Parathyroid adenoma (tissue), 2 donors: ENCODE measurements around the gene KATNIP.

Experiments used
- H2AFZ ChIP-seq: fragments of 300-600 bp; sonication (generic); one replicate; pipeline ENCODE4 v1.7.0; 2017; ENCODE audit warnings: antibody characterized with exemption, mild to moderate bottlenecking
- H3K27ac ChIP-seq: fragments of 300-600 bp; sonication (generic); one replicate; pipeline ENCODE4 v1.7.0; 2017
- H3K27me3 ChIP-seq: fragments of 300-600 bp; sonication (generic); one replicate; pipeline ENCODE4 v1.7.0; 2017; ENCODE audit warnings: low read length; ENCODE audit not compliant: control insufficient read depth, insufficient read depth
- H3K36me3 ChIP-seq: fragments of 300-600 bp; sonication (generic); one replicate; pipeline ENCODE4 v1.7.0; 2017; ENCODE audit warnings: low read length; ENCODE audit not compliant: control insufficient read depth, insufficient read depth
- H3K4me1 ChIP-seq: fragments of 300-600 bp; sonication (generic); one replicate; pipeline ENCODE4 v1.7.0; 2017; ENCODE audit warnings: control low read depth
- H3K4me2 ChIP-seq: fragments of 300-600 bp; sonication (generic); one replicate; pipeline ENCODE4 v1.7.0; 2017; ENCODE audit warnings: low read length
- H3K4me3 ChIP-seq: fragments of 300-600 bp; sonication (generic); one replicate; pipeline ENCODE4 v1.7.0; 2017; ENCODE audit warnings: low read depth, low read length
- H3K79me2 ChIP-seq: fragments of 300-600 bp; sonication (generic); one replicate; pipeline ENCODE4 v1.7.0; 2017; ENCODE audit warnings: control low read depth
- H3K9ac ChIP-seq: fragments of 300-600 bp; sonication (generic); one replicate; pipeline ENCODE4 v1.7.0; 2017; ENCODE audit warnings: mild to moderate bottlenecking
- H3K9me3 ChIP-seq: fragments of 300-600 bp; sonication (generic); one replicate; pipeline ENCODE4 v1.7.0; 2017; ENCODE audit warnings: low read length; ENCODE audit not compliant: control insufficient read depth
- TF ChIP-seq, protein P1 (sequence below): fragments of 300-600 bp; sonication (generic); IDR thresholded peaks from one replicate; pipeline ENCODE4 v1.7.0; 2017; ENCODE audit warnings: antibody characterized with exemption, mild to moderate bottlenecking
- donor health status: primary hyperparathyroidism.

KATNIP gene

DNA sequence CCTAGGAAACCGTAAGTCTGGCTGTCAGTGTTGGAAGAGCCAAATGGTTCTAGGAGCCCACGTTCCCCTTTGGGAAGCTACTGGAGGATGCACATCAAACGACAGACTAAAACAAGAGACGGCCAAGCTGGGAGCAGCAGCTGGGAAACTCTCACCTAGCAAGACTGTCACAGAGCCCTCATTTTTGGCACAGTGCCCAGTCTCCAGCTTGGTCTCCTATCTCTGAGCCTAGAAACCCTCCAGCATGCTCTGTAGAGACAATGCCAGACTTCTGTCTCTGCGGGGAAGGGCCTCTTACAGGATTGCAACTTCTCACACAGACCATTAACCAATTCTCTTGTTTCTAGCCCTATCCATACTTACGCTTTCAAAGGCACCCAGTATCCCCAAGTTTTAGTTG lies 23.8 kb upstream of the KATNIP start:
- no peak overlapping the region for H3K9ac ChIP-seq
- no peaks in the 10 kb centered on the region for H3K36me3 ChIP-seq
- H3K27ac ChIP-seq = no peak overlapping the region
- H3K4me3 ChIP-seq = no peak overlapping the region
- TF ChIP-seq, protein P1, sequence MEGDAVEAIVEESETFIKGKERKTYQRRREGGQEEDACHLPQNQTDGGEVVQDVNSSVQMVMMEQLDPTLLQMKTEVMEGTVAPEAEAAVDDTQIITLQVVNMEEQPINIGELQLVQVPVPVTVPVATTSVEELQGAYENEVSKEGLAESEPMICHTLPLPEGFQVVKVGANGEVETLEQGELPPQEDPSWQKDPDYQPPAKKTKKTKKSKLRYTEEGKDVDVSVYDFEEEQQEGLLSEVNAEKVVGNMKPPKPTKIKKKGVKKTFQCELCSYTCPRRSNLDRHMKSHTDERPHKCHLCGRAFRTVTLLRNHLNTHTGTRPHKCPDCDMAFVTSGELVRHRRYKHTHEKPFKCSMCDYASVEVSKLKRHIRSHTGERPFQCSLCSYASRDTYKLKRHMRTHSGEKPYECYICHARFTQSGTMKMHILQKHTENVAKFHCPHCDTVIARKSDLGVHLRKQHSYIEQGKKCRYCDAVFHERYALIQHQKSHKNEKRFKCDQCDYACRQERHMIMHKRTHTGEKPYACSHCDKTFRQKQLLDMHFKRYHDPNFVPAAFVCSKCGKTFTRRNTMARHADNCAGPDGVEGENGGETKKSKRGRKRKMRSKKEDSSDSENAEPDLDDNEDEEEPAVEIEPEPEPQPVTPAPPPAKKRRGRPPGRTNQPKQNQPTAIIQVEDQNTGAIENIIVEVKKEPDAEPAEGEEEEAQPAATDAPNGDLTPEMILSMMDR = no peak
- no peak overlapping the region for H3K4me2 ChIP-seq
- no peaks in the 10 kb centered on the region for H3K9me3 ChIP-seq
- H3K79me2 ChIP-seq = peaks cover 6% of the 10 kb centered on the region
- no peaks in the 10 kb centered on the region for H3K4me1 ChIP-seq
- H2AFZ ChIP-seq = no peak overlapping the region
- H3K27me3 ChIP-seq = no peaks in the 10 kb centered on the region

DNA sequence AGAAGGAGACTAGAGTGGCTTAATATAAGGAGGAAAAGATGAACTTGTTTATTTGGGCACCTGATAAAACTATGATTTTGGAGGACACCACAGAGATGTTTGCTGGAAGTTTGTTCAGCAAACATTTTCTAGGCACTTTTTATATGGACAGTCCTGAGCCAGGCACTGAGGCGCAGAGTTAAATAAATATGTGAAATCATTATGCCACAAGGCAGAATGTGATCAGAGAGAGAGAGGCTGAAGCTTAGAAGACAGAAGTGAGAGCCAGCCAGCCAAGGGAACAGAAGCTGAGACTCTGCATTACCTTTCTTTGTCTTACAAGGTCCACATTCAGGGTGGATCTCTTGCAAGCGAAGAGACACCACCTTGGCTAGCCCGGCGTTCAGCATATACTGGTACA lies 21.6 kb upstream of the KATNIP start:
- H3K4me1 ChIP-seq = peaks cover 5% of the 10 kb centered on the region
- no peak overlapping the region for H3K4me2 ChIP-seq
- H2AFZ ChIP-seq = no peak overlapping the region
- H3K9me3 ChIP-seq = no peaks in the 10 kb centered on the region
- H3K27me3 ChIP-seq = no peaks in the 10 kb centered on the region
- no peak overlapping the region for H3K9ac ChIP-seq
- H3K36me3 ChIP-seq = no peaks in the 10 kb centered on the region
- H3K79me2 ChIP-seq = peaks cover 6% of the 10 kb centered on the region
- TF ChIP-seq, protein P1 = no peak
- no peak overlapping the region for H3K27ac ChIP-seq
- H3K4me3 ChIP-seq = no peak overlapping the region

DNA sequence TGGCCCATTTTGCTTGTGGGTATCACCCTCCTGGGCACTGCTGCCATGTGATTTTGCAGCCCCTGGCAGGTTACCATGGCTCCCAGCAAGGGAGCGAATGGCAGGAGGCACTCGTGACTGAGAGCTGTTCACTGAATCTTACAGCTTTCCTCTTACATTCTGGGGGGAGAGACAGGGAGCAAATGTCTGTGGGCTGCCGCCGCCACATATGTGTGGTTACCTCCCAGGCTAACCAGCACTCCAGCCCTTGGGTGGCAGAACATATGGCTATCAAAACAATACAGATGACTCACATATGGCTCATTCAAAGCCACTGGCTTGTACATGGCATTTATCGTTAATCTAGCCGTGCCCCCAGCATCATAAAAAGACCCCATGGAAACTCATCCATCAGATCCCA lies 20.0 kb upstream of the KATNIP start:
- Histone ChIP-seq H3K4me1 (peaks cover 5% of the 10 kb centered on the region), H2AFZ (no peak overlapping the region), H3K4me2 (no peak overlapping the region), H3K36me3 (no peaks in the 10 kb centered on the region), H3K9ac (no peak overlapping the region), H3K27ac (no peak overlapping the region), H3K27me3 (no peaks in the 10 kb centered on the region), H3K4me3 (no peak overlapping the region), H3K79me2 (peaks cover 10% of the 10 kb centered on the region), H3K9me3 (no peaks in the 10 kb centered on the region)
- TF ChIP-seq, protein P1 = no peak

DNA sequence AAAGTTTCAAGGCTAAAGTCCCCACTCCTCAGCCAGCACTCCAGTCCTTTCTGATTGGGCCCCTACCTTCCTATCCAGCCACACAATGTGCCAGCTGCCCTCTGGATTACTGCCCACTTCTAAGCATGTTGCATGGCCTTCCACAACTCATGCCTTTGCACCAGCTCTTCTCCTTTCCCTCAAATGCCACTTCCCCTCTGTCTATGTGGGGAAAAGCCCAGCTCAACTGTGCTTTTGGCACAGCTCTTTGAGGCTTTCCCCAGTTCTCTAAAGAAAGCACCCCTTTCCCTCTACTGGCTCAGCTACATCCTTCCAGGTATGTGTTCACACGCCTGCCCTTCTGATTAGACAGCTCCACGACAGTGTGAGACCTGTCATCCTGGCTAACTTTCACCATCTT lies 18.8 kb upstream of the KATNIP start:
- Histone ChIP-seq H2AFZ (no peak overlapping the region), H3K27me3 (no peaks in the 10 kb centered on the region), H3K4me3 (no peak overlapping the region), H3K9ac (no peak overlapping the region), H3K9me3 (no peaks in the 10 kb centered on the region), H3K79me2 (peaks cover 10% of the 10 kb centered on the region), H3K4me2 (no peak overlapping the region), H3K27ac (no peak overlapping the region), H3K4me1 (peaks cover 5% of the 10 kb centered on the region), H3K36me3 (no peaks in the 10 kb centered on the region)
- TF ChIP-seq, protein P1 = no peak
